NCI-H1417 (cell line): Measurements from ENCODE around the gene ADK.
"Not testable (repeated sequence)": the region's sequence is repeated elsewhere in the genome, so short reads cannot be mapped to it uniquely, and the experiment has no call there.

Experiments
- DNase-seq, 3 experiments: peaks; one replicate each; lab custom pipeline; 2025; lab: John Stamatoyannopoulos, UW

Gene ADK

DNA sequence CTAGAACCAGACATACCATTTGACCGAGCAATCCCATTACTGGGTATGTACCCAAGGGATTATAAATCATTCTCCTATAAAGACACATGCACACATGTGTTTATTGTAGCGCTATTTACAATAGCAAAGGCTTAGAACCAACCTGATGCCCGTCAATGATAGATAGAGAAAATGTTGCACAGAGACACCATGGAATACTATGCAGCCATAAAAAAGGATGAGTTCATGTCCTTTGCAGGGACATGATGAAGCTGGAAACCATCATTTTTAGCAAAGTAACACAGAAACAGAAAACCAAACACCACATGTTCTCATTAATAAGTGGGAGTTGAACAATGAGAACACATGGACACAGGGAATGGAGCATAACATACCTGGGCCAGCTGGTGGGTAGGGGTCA is 202.0 kb downstream of the ADK start:
- not testable (repeated sequence) for DNase-seq

DNA sequence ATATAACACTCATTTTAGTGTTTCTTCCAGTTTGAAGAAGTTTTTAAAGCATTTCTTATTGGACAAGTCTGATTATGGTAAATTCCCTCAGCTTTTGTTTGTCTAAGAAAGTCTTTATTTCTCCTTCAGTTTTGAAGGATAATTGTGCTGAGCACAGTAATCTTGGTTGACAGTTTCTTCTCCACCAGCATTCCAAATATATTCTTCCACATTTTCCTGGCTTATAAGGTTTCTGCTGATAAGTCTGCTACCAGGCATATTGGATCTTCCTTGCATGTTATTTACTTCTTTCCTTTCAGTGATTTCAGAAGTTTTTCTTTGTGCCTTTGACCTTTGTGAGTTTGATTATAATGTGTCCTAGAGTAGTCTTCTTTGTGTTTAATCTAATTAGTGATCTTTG is 210.7 kb downstream of the ADK start:
- no peak for DNase-seq

DNA sequence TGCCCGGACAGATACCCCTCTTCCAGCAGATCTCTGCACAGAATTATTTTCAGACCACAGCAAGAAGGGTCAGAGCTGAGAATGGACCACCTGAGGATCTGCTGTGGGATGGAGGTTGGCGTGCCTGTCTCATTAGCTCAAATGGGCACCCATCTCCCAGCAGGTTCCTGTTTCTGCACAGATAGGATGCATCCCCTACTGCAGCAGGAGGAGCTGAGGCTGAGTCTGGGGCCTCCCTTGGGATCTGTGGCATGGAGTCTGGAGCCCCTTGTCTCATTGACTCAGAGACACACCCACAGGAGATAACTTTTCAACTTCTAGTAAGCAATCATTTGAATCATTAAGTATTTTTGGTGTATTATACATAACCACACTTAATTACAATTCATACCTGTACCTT is 212.7 kb downstream of the ADK start:
- DNase-seq: no peak

DNA sequence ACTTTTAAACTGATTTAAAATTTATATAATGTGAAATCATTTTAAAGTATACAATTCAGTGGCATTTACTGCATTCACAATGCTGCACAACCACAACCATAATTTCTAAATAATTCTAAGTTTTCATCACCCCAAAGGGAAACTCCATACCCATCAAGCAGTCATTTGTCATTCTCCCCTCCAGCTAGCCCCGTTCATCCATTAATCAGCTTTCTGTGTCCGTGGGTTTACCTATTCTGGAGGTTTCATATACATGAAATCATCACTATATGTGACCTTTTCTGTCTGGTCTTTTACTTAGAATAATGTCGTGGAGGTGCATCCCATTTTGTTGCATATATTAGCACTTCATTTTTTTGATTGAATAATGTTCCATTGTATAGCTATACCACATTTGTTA is 214.1 kb downstream of the ADK start:
- no peak for DNase-seq

DNA sequence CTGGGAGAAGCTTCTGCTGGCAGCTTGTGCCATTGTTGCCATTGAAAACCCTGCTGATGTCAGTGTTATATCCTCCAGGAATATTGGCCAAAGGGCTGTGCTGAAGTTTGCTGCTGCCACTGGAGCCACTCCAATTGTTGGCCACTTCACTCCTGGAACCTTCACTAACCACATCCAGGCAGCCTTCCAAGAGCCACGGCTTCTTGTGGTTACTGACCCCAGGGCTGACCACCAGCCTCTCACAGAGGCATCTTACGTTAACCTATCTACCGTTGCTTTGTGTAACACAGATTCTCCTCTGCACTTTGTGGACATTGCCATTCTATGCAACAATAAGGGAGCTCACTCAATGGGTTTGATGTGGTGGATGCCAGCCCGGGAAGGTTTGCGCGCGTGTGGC is 220.7 kb downstream of the ADK start:
- no peak for DNase-seq

DNA sequence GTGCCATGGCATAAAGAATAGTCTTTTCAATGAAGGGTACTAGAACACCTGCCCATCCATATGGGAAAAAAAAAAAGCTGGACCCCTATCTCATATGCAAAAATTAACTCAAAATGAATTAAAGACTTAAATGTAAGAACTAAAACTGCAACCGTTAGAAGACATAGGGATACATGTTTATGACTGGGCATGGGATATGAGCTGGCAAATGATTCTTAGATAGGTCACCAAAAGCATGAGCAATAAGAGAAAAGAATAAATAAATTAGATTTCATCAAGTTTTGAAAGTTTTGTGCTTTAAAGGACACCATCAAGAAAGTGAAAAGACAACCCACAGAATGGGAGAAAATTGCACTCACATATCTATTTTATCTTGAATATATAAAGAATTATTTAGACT is 222.0 kb downstream of the ADK start:
- no peak for DNase-seq

DNA sequence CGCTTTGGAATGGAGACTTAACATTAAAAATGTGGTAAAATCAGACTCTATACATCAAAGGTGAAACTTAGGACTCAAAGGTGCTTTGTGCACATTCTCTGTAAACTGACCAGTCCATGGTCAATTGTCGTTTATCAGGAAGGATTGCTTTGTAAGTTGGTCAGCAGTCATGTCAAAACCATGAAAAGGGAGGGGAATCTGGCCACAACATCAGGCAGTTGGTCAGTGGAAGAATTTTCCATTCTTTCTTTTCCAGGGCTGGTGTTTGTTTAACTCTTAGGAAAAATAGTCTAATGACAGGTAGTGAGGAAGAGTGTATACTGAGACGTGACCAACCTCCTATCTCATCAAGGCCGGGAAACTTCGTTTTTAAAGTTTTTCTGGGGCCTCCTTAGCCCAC is 226.5 kb downstream of the ADK start:
- DNase-seq: no peak

DNA sequence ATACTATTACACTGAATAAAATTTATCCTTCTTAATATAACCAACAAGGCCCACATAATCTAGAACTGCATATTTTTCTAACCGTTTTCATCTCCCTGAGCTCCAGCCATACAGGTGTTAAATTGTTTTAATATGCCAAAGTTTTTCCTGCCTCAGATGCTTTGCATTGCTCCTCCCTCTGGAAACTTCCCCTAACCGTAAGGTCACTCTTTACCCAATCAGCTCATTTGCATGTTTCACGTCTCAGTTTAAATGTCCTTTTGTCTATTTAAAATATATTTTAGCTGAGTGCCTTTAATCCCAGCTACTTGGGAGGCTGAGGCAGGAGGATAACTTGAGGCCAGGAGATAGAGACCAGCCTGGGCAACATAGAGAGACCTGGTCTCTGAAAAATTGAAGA is 228.5 kb downstream of the ADK start:
- no peak for DNase-seq

DNA sequence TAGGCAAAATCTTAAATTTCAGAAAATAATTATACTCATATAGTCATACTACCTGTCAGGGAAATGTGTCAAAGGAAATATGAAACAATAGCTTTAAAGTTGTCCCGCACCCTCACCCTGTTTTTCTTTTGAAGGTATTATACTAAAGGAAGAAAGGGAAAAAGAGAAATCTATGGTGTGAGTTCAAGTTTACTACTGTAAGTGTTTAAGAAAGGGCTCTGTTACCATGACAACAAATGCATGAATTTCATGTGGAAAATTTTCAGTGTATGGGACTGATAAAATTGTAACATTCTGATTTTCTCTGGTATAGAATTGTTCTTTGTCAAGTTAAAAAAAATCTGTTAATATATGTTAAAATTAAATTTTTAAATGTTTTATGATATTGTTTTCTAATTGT is 229.8 kb downstream of the ADK start:
- no peak for DNase-seq

DNA sequence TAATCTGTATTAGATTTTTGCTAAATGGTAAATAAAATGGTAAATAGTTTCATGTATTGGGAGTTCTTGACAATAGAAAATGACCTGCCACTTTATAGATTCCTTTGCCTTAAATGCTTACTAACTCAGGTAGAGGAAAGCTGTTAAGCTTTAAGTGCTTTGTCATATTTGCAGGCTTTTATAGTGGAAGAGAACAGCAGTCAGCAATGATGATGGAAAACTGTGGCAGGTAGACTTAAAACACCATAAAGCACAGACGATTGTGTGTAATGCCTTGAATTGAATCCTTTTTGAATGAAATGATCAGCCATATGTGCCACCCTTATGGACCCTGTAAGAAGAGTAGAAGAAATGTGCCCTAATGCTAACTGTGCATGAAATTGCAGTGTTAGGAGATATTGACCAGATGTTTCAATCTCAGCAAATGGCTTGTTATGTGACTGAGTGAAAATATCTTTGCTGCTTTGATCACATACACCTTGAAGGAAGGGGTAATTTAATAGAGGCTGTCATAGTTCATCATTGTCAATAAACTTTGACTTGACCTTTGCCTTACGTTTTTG is 230.4 kb downstream of the ADK start:
- no peak for DNase-seq

DNA sequence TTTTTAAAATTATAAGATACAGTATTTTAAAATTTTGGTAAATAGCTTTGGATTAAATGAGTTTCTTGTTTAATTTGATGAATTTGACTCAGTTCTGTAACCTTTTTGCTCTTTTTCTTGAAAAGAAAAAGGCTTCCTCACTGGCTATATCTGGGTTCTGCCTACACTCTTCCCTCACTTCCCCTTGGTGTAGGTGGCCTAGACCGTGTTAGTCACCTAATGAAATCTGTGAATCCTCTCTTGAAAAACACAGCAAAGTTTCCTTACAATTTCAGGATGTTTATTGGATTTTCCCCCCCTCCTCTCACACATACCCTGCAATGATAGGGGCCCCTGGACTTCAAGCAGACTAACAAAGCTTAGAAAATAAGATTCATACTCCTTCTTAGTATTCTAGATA is 231.6 kb downstream of the ADK start:
- no peak for DNase-seq

DNA sequence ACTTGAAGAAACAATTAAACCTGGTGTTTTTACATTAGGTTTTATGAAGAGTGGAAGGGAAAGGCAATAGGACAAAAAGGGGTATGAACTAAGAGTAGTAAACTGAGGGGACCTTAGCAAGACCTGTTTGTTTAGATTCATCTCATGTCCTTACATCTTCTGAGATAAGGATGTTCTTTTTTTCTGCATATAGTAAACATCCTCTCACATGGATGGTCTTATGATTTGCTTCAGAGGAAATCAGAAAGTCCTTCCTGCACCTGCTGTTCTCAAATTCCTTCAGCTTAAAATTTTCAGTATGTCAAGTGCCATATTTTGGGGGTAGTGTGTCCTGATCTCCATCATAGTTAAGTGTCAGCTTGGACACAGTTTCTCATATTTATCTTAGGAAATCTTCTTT is 232.6 kb downstream of the ADK start:
- no peak for DNase-seq

DNA sequence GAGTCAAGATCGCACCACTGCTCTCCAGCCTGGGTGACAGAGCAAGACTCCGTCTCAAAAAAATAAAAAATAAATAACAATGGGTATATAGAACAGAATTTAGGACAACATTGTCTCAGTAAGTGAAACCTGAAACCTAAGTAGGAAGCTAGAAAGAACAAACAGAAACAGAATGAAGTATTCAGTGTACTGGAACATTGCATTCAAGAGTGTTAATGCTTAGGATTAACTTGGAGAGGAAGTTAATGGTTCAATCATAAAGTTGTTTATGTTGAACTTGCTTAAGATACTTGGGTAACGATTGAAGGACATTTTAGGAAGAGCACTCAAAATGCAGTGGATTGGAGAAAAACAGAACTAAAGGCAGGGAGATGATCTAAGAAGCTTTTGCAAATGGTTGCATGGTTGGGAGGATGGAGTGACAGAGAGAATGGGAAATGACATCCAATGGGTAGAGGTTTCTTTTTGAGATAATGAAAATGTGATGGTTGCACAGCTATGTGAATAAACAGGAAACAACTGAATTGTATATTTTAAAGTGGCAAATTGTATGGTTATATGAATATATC is 233.7 kb downstream of the ADK start:
- DNase-seq: peak in 1 of 3 experiments; percentile 70

DNA sequence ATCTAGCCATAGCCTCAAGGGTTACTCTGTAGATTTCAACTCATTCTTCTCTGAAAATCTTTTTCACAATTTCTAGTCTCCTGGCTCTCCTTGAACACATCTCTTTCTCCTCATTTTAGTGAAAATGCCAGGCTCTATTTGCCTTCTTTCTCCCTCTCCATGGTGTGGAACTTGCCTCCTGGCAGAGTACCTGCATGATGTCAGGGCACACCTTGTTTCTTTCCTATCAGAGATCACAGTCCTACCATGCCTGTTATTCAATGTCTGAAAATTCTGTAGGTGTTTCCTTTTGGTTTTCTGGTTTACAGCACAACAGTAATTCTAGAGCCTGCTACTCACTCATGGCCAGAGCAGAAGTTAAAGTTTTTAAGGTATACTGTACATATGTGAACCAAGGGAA is 237.8 kb downstream of the ADK start:
- no peak for DNase-seq

DNA sequence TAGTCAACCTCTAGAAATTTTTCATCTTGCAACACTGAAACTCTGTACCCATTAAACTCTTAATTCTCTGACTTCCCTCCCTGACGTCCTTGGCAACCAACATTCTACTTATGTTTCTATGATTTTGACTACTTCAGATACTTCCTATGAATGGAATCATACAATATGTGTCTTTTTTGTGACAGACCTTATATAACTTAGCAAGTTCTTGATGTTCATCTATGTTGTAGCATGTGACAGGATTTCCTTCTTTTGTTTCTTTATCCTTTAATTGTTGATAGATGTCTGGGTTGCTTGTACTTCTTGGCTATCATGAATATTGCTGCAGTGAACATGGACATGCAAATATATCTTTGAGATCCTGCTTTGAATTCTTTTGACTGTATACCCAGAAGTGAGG is 240.8 kb downstream of the ADK start:
- no peak for DNase-seq

DNA sequence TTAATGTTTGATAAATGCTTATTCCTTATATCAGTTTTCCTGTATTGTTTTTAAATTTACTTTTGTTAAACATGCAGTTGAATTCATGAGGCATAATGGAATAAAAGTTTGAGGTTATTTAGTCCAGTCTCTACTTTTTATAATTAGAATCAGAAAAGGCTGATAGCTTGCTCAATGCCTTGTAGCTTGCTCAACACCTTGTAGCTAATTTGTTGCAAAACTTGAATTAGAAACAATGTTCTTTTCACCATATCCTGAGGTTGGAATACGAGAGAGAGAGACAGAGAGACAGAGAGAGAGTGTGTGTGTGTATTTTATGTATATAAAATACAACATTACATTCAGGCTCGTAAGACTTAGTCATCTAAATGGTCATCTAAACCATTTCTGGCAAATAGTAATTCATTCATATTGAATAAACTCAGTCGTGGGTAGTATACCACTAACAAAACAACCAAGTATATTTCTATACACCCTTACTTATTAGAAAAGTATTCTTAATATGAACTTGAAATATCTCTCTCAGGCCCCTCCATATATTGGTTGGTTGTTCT is 243.5 kb downstream of the ADK start:
- DNase-seq: no peak

DNA sequence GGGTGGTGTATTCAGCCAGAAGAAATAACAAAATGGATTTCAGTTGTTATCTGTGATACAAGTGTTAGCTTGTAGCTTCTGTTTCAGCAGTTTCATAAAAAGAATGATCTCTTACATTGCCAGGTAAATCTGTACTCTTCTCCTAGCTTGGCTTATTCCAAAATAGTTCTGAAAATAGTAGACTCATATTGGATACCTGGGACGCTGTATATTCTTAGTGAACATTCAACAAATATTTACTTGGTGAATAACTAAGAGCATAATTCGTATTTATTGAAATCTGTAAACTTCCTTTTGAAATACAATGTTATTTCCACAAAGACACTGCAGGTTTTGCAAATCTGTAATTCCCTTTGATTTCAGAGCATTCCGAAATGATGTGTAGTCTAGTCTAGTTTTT is 249.2 kb downstream of the ADK start:
- no peak for DNase-seq

DNA sequence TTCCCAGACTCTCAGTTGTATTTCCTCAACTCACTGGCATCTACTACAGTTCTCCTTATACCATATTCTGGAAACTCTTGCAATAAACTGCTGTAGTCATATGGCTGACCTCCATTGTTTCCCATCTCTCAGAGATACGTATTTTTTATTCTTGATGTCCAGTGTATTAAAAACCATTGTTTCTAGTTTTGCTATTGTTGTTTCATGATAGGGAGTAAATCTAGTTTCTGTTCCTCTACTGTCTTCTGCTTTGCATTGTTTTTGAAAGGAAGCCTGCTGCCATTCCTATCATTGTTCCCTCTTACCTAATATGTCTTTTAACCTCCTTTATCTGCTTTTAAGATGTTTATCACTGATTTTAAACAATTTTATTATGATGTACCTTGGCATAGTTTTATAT is 255.0 kb downstream of the ADK start:
- no peak for DNase-seq

DNA sequence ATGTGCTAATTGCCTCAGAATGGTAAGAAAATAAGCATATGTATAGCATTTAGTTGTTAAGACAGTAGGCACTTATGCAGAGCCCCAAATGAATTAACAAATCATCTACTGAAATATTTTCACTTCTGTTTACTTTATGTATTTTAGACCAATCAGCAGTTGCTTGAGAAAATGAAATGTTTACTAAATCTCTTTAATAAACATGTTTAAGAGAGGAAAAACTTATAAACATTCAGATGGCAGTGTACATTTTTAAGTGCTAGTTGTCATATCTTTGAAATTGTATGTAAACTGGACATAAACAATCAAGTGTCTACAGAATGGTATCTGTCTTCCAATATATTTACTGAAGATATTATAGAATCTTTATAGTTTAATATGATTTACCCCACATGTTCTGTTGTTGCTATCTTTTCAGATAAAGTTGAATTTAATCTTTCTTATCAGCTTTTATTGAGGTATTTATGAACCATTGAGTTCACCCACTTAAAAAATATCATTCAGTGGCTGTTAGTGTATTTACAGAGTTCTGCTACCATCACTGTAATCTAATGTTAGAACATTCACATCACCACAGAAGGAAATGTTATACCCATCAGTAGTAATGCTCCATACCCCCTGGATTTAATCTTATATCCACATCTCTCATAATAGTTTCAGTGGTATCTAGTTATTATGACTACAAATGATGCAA is 264.3 kb downstream of the ADK start:
- DNase-seq: no peak

DNA sequence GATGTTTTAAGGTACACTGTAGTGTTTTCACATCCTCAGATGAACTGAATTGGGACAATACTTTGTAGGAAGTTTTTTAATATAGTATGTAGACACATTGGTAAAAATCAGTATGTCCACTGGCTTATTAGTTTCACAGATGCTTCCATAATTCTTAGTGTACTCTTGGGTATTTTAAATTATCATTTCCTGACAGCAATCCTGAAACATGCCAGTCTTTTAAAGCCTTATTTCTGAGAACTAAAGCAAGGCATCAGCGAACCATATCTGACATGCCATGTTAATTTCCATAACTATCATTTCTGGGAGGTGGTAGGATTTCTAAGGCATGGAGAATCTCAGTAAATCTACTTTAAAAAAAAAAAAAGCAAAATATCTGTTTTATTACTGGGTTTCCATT is 266.4 kb downstream of the ADK start:
- DNase-seq: peak in 1 of 3 experiments; percentile 57

DNA sequence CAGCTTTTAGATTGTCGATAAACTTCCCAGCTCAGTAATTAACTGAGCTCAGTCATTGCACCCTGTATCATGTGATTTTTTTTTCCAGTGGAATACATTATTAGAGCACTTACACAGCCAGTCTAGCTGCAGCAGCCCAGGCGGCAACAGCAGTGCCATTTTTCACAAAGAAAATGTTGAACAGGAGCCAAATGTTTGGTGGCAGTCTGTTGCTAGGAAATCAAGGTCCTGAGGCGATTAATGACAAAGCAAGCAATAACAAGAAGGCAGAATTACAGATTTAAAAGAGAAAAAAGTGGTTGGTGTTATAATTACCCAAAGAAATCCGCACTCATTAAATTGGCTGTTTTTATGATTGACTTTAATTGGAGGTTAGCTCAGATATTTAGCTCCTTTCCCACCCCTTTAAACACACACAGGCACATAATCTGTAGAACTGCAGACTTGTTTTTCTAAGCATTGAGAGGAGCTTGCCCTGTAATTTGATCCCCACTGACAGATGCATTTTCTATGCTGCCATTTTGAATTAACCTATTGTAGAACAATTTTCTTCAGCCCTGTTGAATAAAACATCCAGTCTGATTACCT is 267.4 kb downstream of the ADK start:
- DNase-seq: peak; percentile 79 to 98 (median 89)

DNA sequence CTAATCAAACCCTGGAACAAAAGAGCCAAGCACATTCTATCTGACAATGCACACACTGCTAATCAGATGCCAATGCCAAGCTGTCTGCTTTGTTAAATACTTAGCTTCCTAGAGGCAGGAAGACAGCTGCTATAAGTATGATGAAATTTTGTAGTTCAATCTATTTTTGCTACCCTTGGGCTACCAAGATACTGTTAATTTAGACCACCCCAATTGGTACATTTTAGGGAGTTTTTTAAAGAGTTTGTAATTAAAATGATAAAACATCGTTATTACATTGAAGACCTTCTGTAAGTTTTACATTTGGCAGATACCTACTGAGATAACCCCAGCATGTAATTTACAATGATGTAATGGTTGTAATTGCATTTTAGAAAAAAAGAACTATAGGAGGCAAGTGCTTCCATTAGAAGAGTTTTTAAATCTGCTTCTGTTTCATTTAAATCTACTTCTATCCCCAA is 268.5 kb downstream of the ADK start:
- peak; percentile 0 to 66 (median 20) for DNase-seq

DNA sequence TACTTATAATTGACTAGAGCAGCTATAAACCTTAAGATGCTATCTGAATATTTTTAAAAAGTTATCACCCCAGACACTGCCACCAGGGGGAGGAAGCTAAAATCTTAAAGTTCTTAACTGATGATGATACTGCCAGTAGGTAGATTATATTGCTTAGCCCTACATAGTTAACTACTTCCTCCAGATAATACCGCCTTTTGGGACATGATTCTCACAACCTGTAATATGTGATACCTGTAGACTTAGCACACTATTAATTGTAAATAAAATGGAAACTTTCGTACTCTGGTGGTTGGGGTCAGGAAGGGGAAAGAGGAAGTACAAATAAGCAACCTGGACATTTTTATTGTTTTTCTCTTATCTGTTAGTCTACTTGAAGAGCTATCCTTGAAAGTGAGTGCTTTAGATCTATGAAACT is 268.9 kb downstream of the ADK start:
- peak; percentile 0 to 66 (median 20) for DNase-seq
